Measurements from ENCODE around the gene CD109. TPM values are rescaled to one million over a fixed set of nuclear protein-coding genes. Genes with fewer than 3 reads are reported as not detected.

CD109 gene
- total and polyA plus RNA-seq, 2 of the 4 experiments (the other 2 are of a cell fraction) = 3.6 to 5.0 TPM

- TF ChIP-seq, protein P1, sequence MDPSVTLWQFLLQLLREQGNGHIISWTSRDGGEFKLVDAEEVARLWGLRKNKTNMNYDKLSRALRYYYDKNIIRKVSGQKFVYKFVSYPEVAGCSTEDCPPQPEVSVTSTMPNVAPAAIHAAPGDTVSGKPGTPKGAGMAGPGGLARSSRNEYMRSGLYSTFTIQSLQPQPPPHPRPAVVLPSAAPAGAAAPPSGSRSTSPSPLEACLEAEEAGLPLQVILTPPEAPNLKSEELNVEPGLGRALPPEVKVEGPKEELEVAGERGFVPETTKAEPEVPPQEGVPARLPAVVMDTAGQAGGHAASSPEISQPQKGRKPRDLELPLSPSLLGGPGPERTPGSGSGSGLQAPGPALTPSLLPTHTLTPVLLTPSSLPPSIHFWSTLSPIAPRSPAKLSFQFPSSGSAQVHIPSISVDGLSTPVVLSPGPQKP (IDR thresholded peaks at IDR 0.05; ENCODE audit: borderline replicate concordance, low read depth, low read length) = no peak
- TF ChIP-seq, protein P2, sequence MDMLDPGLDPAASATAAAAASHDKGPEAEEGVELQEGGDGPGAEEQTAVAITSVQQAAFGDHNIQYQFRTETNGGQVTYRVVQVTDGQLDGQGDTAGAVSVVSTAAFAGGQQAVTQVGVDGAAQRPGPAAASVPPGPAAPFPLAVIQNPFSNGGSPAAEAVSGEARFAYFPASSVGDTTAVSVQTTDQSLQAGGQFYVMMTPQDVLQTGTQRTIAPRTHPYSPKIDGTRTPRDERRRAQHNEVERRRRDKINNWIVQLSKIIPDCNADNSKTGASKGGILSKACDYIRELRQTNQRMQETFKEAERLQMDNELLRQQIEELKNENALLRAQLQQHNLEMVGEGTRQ (IDR thresholded peaks at IDR 0.05; ENCODE audit: low read depth, low read length) = no peak
- TF ChIP-seq CHD1 (IDR thresholded peaks at IDR 0.05; ENCODE audit: low read depth, low read length) = no peak
- no peak for TF ChIP-seq CEBPB (IDR thresholded peaks at IDR 0.05; ENCODE audit: low read depth, low read length)
Observed at GRCh38 chr6:73801652-73802268, 105.8 kb downstream of the CD109 start (continued).

Measured in IMR-90 (cell line).